ENCODE data around the gene TTLL10.

DNA sequence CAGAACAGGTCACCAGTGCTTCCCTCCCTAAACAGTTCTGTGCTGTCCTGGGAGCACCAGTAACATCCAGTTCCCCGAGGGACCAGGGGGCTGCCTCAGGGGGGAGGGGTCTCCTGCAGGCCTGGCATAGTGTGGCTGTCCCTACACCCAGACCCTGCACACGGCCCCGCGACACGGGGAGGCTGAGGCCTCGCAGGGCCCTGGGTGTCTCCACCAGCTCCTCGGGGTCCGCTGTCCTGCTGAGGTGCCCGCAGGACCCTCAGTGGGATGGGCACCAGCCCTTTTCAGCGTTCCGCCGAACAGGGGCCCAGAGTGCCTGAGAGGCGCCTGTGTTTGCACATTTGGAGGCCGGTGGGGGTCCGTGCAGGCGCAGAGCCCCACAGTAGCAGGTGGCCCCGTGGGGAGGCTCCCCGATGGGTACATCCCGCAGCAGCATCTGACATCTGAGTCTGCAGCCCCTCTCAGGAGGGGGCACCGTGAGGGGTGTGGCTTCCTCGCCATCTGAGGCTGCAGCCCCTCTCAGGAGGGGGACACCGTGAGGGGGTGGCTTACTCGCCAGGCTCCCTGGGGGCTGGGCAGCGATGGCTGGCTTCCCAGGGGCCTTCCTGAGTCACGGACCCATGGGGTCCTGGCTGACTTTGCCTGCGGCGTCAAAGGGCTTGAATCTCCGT, 39.2 kb upstream of the TTLL10 start:
- TF ChIP-seq, protein P1, sequence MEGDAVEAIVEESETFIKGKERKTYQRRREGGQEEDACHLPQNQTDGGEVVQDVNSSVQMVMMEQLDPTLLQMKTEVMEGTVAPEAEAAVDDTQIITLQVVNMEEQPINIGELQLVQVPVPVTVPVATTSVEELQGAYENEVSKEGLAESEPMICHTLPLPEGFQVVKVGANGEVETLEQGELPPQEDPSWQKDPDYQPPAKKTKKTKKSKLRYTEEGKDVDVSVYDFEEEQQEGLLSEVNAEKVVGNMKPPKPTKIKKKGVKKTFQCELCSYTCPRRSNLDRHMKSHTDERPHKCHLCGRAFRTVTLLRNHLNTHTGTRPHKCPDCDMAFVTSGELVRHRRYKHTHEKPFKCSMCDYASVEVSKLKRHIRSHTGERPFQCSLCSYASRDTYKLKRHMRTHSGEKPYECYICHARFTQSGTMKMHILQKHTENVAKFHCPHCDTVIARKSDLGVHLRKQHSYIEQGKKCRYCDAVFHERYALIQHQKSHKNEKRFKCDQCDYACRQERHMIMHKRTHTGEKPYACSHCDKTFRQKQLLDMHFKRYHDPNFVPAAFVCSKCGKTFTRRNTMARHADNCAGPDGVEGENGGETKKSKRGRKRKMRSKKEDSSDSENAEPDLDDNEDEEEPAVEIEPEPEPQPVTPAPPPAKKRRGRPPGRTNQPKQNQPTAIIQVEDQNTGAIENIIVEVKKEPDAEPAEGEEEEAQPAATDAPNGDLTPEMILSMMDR (IDR thresholded peaks at IDR 0.05; ENCODE audit: insufficient read depth, low read depth, low read length): no peak
- no peak for TF ChIP-seq EZH2 (IDR thresholded peaks at IDR 0.05; ENCODE audit: insufficient read depth, low read length)

Data from astrocyte (in vitro differentiated cells and primary cell).